ENCODE measurements around the gene CCDC97.

The CCDC97 gene

GRCh38 chr19:41297628-41298347 lies 12.2 kb upstream of the CCDC97 start:
- in situ Hi-C loops (cut with MboI; ENCODE audit: low sequenced_read_pairs): no loop called here

- in situ Hi-C loops (cut with MboI; ENCODE audit: low sequenced_read_pairs): no loop called here
Observed at GRCh38 chr19:41298348-41298964, 11.5 kb upstream of the CCDC97 start.

- in situ Hi-C loops (cut with MboI; ENCODE audit: low sequenced_read_pairs): no loop called here
Observed at GRCh38 chr19:41299046-41299754, 10.8 kb upstream of the CCDC97 start.

- in situ Hi-C loops (cut with MboI; ENCODE audit: low sequenced_read_pairs): no loop called here
Observed at GRCh38 chr19:41299755-41300089, 10.2 kb upstream of the CCDC97 start.

GRCh38 chr19:41300555-41300954 lies 9.4 kb upstream of the CCDC97 start:
- in situ Hi-C loops (cut with MboI; ENCODE audit: low sequenced_read_pairs): no loop called here

- in situ Hi-C loops (cut with MboI; ENCODE audit: low sequenced_read_pairs): no loop called here
Observed at GRCh38 chr19:41302624-41303351, 7.2 kb upstream of the CCDC97 start.

GRCh38 chr19:41303954-41304353 lies 6.0 kb upstream of the CCDC97 start:
- in situ Hi-C loops (cut with MboI; ENCODE audit: low sequenced_read_pairs): no loop called here

- in situ Hi-C loops (cut with MboI; ENCODE audit: low sequenced_read_pairs): no loop called here
Observed at GRCh38 chr19:41304706-41305483, 5.1 kb upstream of the CCDC97 start.

GRCh38 chr19:41305927-41306793 lies 3.8 kb upstream of the CCDC97 start:
- in situ Hi-C loops (cut with MboI; ENCODE audit: low sequenced_read_pairs): no loop called here

- in situ Hi-C loops (cut with MboI; ENCODE audit: low sequenced_read_pairs): no loop called here
Observed at GRCh38 chr19:41307090-41307875, 2.7 kb upstream of the CCDC97 start.

GRCh38 chr19:41307954-41308449 lies 2.0 kb upstream of the CCDC97 start:
- in situ Hi-C loops (cut with MboI; ENCODE audit: low sequenced_read_pairs): no loop called here

- in situ Hi-C loops (cut with MboI; ENCODE audit: low sequenced_read_pairs): no loop called here
Observed at GRCh38 chr19:41308450-41309179, 1.4 kb upstream of the CCDC97 start.

- in situ Hi-C loops (cut with MboI; ENCODE audit: low sequenced_read_pairs): no loop called here
Observed at GRCh38 chr19:41309180-41310032, 566 bp upstream of the CCDC97 start.

- in situ Hi-C loops (cut with MboI; ENCODE audit: low sequenced_read_pairs): no loop called here
Observed at GRCh38 chr19:41311072-41311471, 1.1 kb downstream of the CCDC97 start.

- in situ Hi-C loops (cut with MboI; ENCODE audit: low sequenced_read_pairs): no loop called here
Observed at GRCh38 chr19:41311613-41312012, 1.6 kb downstream of the CCDC97 start.

- in situ Hi-C loops (cut with MboI; ENCODE audit: low sequenced_read_pairs): no loop called here
Observed at GRCh38 chr19:41316306-41316920, 6.4 kb downstream of the CCDC97 start.

Measured in HL-60/S4 (cell line).